Activated T-helper 17 cell treated with anti-CD3 and anti-CD28 coated beads, Interleukin-2, amount 50 U/mL, for 72 hours (primary cell): ENCODE data around the gene PNMA6A. TPM values are rescaled to one million over a fixed set of nuclear protein-coding genes. Genes with fewer than 3 reads are reported as not detected.
"Not testable (repeated sequence)": the region's sequence is repeated elsewhere in the genome, so short reads cannot be mapped to it uniquely, and the experiment has no call there.

Experiments
- ATAC-seq: fragments of 150-1000 bp; cut with Tn5 transposase; replicated peaks from 2 replicates; pipeline ENCODE4 v1.10.0; 2021; ENCODE audit warnings: mild to moderate bottlenecking, moderate library complexity
- H3K27ac Mint-ChIP-seq: one replicate; pipeline ENCODE4 v1.8.0; 2022; ENCODE audit warnings: mixed read lengths
- H3K27me3 Mint-ChIP-seq: one replicate; pipeline ENCODE4 v1.8.0; 2022; ENCODE audit warnings: mixed read lengths
- H3K36me3 Mint-ChIP-seq: one replicate; pipeline ENCODE4 v1.8.0; 2022; ENCODE audit warnings: low read depth, mild to moderate bottlenecking, mixed read lengths
- H3K4me1 Mint-ChIP-seq: one replicate; pipeline ENCODE4 v1.8.0; 2022; ENCODE audit warnings: mixed read lengths
- H3K4me3 Mint-ChIP-seq: one replicate; pipeline ENCODE4 v1.8.0; 2022; ENCODE audit warnings: mild to moderate bottlenecking, mixed read lengths
- H3K9me3 Mint-ChIP-seq: one replicate; pipeline ENCODE4 v1.8.0; 2022; ENCODE audit warnings: mixed read lengths
- total RNA-seq, 2 donors: library from RNA; stranded (reverse); gene quantifications; one replicate each; pipeline ENCODE4 v1.2.3, GENCODE V29; 2022

The PNMA6A gene
- total RNA-seq, 2 donors from 2014 or later = 0.28 to 0.37 TPM

- not testable (repeated sequence) for H3K4me1 Mint-ChIP-seq, H3K27me3 Mint-ChIP-seq, H3K9me3 Mint-ChIP-seq, ATAC-seq, H3K27ac Mint-ChIP-seq, H3K4me3 Mint-ChIP-seq, H3K36me3 Mint-ChIP-seq
Observed at GRCh38 chrX:153117754-153118153, 45.5 kb downstream of the PNMA6A start.

DNA sequence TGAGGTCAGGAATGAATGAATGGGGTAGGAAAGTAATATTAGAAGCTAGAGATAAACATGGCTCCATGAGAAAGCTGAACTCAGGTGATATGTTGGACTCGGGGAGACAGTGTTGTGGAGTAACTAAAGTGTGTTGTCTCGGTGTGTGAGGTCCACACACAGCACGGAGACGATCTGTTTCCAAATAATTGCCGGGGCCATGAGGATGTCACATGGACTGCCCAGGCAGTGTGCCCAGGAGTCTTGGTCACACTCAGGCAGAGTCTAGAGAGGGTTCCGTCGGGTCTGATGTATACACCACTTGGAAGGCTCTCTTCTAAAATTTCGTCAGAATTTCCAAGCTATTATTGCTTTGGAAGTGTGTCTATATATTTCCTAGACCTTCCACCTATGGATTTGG, 48.0 kb downstream of the PNMA6A start:
- H3K4me1 Mint-ChIP-seq, H3K27ac Mint-ChIP-seq, H3K27me3 Mint-ChIP-seq, H3K36me3 Mint-ChIP-seq, H3K9me3 Mint-ChIP-seq, ATAC-seq, H3K4me3 Mint-ChIP-seq: not testable (repeated sequence)

GRCh38 chrX:153123468-153123867, 51.2 kb downstream of the PNMA6A start:
- not testable (repeated sequence) for H3K9me3 Mint-ChIP-seq, H3K36me3 Mint-ChIP-seq, H3K27ac Mint-ChIP-seq, H3K4me3 Mint-ChIP-seq, ATAC-seq, H3K4me1 Mint-ChIP-seq, H3K27me3 Mint-ChIP-seq

Other genes with a start within 250 kb of the PNMA6A start
- 1 to 10 TPM; 5.2 to 7.0 TPM for gene CETN2, start 241.7 kb upstream of the PNMA6A start, total RNA-seq
- gene NSDHL, start 241.4 kb upstream of the PNMA6A start, total RNA-seq = 10 to 100 TPM; 12.2 to 20.2 TPM
- 1 to 10 TPM; 2.3 TPM for gene ZNF185, start 174.4 kb upstream of the PNMA6A start, total RNA-seq
- gene PNMA5, start 78.3 kb upstream of the PNMA6A start, total RNA-seq = under 1 TPM; 0.13 to 0.17 TPM
- gene PNMA3, start 16.0 kb upstream of the PNMA6A start, total RNA-seq = 1 to 10 TPM; 1.8 to 3.2 TPM
- not detected for gene MAGEA1, start 106.8 kb downstream of the PNMA6A start, total RNA-seq
- gene PNMA6F, start 249.3 kb downstream of the PNMA6A start, total RNA-seq = not detected